Nephron (organoid): ENCODE results near the gene FBXW8.

Experiments
- H3K27ac Mint-ChIP-seq, 3 experiments: 2 replicates each; pipeline ENCODE4 v1.8.0; 2020; ENCODE audit warnings: mixed read lengths in 3 of 3, mild to moderate bottlenecking in 2 of 3, moderate library complexity in 1 of 3
- H3K27me3 Mint-ChIP-seq: 2 replicates; pipeline ENCODE4 v1.8.0; 2021; ENCODE audit warnings: low read depth, mild to moderate bottlenecking, moderate library complexity, mixed read lengths
- H3K36me3 Mint-ChIP-seq: 2 replicates; pipeline ENCODE4 v1.8.0; 2020; ENCODE audit warnings: low read depth, mixed read lengths
- H3K4me1 Mint-ChIP-seq: 2 replicates; pipeline ENCODE4 v1.8.0; 2020; ENCODE audit warnings: mixed read lengths
- H3K4me3 Mint-ChIP-seq, 3 experiments: 2 replicates each; pipeline ENCODE4 v1.8.0; 2020; ENCODE audit warnings: mild to moderate bottlenecking in 3 of 3, mixed read lengths in 3 of 3, moderate library complexity in 2 of 3
- H3K9me3 Mint-ChIP-seq: 2 replicates; pipeline ENCODE4 v1.8.0; 2020; ENCODE audit warnings: mixed read lengths
- CTCF ChIP-seq, 3 experiments: fragments of 200-600 bp; sonication (generic); IDR thresholded peaks; one replicate each; pipeline ENCODE4 v1.5.0; 2021; ENCODE audit warnings: antibody characterized with exemption in 3 of 3; ENCODE audit not compliant: unreplicated experiment in 3 of 3

The FBXW8 gene

GRCh38 chr12:116916714-116917114 is 6.0 kb downstream of the FBXW8 start:
- peaks cover 20% of the 10 kb centered on the region for H3K36me3 Mint-ChIP-seq
- no peaks in the 10 kb centered on the region for H3K9me3 Mint-ChIP-seq

GRCh38 chr12:116918464-116918863 is 7.7 kb downstream of the FBXW8 start:
- no peak overlapping the region for H3K27ac Mint-ChIP-seq
- TF ChIP-seq CTCF (IDR thresholded peaks at IDR 0.05; ENCODE audit: unreplicated experiment in 3 of 3) = no peak
- H3K27me3 Mint-ChIP-seq = no peaks in the 10 kb centered on the region
- H3K9me3 Mint-ChIP-seq = no peaks in the 10 kb centered on the region
- peaks cover 28% of the 10 kb centered on the region for H3K36me3 Mint-ChIP-seq
- peaks cover 33% of the 10 kb centered on the region for H3K4me1 Mint-ChIP-seq
- H3K4me3 Mint-ChIP-seq = no peak overlapping the region

More at GRCh38 chr12:116916714-116917114, 6.0 kb downstream of the FBXW8 start:
- no peak for TF ChIP-seq CTCF (IDR thresholded peaks at IDR 0.05; ENCODE audit: unreplicated experiment in 3 of 3)
- Mint-ChIP-seq H3K27ac (no peak overlapping the region), H3K4me1 (peaks cover 29% of the 10 kb centered on the region), H3K4me3 (no peak overlapping the region), H3K27me3 (no peaks in the 10 kb centered on the region)

- no peak overlapping the region for H3K4me3 Mint-ChIP-seq
- peaks cover 28% of the 10 kb centered on the region for H3K36me3 Mint-ChIP-seq
- H3K27ac Mint-ChIP-seq = peak overlapping the region in 1 of 3 experiments; percentile 1
- no peaks in the 10 kb centered on the region for H3K27me3 Mint-ChIP-seq
- H3K4me1 Mint-ChIP-seq = peaks cover 33% of the 10 kb centered on the region
- no peaks in the 10 kb centered on the region for H3K9me3 Mint-ChIP-seq
- no peak for TF ChIP-seq CTCF (IDR thresholded peaks at IDR 0.05; ENCODE audit: unreplicated experiment in 3 of 3)
Measured at GRCh38 chr12:116919247-116919661, 8.5 kb downstream of the FBXW8 start.

GRCh38 chr12:116919706-116920485 is 9.1 kb downstream of the FBXW8 start:
- no peaks in the 10 kb centered on the region for H3K27me3 Mint-ChIP-seq
- peaks cover 30% of the 10 kb centered on the region for H3K36me3 Mint-ChIP-seq
- no peak for TF ChIP-seq CTCF (IDR thresholded peaks at IDR 0.05; ENCODE audit: unreplicated experiment in 3 of 3)
- peak overlapping the region in 2 of 3 experiments; percentile 1 to 5 for H3K27ac Mint-ChIP-seq
- peaks cover 37% of the 10 kb centered on the region for H3K4me1 Mint-ChIP-seq
- H3K9me3 Mint-ChIP-seq = no peaks in the 10 kb centered on the region
- no peak overlapping the region for H3K4me3 Mint-ChIP-seq

- TF ChIP-seq CTCF (IDR thresholded peaks at IDR 0.05; ENCODE audit: unreplicated experiment in 3 of 3) = no peak
- Mint-ChIP-seq H3K36me3 (peaks cover 24% of the 10 kb centered on the region), H3K27ac (no peak overlapping the region), H3K4me3 (no peak overlapping the region), H3K4me1 (peaks cover 41% of the 10 kb centered on the region), H3K27me3 (no peaks in the 10 kb centered on the region), H3K9me3 (no peaks in the 10 kb centered on the region)
Measured at GRCh38 chr12:116920939-116921338, 10.2 kb downstream of the FBXW8 start.
